GM10266 (cell line): ENCODE results near the gene WBP11.

Experiments
- DNase-seq: peaks from one replicate; pipeline ENCODE4 v3.0.0; 2012; ENCODE audit errors: extremely low spot score
- CTCF ChIP-seq: IDR thresholded peaks from 2 replicates; pipeline ENCODE4 v1.5.1; 2012; ENCODE audit warnings: mild to moderate bottlenecking, low read depth; ENCODE audit not compliant: control insufficient read depth, insufficient read depth; ENCODE audit errors: missing control alignments

The WBP11 gene

DNA sequence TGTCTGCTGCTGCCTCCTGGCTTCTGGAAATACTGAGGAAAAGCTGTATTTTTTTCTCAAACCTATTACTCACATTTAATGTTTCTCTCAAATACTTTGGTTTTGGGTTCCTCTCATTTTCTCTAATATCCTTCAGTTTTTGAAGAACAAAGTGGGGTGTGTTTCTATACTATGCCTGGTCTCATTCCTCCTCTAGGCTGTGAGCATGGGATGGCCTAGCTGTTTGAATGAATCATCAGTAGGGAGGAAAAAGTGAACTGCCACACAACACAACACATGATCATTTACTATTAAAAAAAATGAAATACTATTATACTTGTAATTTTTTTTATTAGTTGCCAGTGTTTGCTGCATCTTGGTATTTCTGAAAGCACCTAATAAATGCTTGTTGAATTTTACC lies 22.0 kb upstream of the WBP11 start:
- no peak for TF ChIP-seq CTCF
- DNase-seq: no peak

- DNase-seq: no peak
- no peak for TF ChIP-seq CTCF
These were observed 20.8 kb upstream of the WBP11 start for GRCh38 chr12:14824012-14824634.

- no peak for TF ChIP-seq CTCF
- DNase-seq: no peak
These were observed 10.7 kb upstream of the WBP11 start, which contains the start of gene SMCO3 for GRCh38 chr12:14814014-14814413. Gene SMCO3, minus strand, starts transcription at chr12:14814182. Its CDS starts 7,502 bp downstream, at chr12:14806680.

DNA sequence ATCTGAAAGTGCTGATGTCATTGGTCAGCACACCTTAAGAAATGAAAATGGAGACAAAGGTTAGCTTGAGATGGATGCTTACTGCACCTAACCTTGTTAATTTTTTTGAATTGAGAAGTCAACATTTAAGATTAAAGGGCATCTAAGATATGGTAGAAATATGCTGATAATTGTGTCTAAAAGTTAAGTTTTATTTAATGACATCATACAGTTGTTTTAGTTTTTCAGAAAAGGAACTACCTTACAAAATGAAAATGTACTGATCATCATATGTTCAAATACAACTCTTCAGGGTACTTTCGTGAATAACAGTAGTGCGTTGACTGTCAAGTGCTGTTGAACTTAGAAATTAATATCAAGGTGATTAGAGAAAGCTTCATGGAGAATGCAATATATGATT lies 8.2 kb upstream of the WBP11 start:
- no peak for TF ChIP-seq CTCF
- DNase-seq: no peak

DNA sequence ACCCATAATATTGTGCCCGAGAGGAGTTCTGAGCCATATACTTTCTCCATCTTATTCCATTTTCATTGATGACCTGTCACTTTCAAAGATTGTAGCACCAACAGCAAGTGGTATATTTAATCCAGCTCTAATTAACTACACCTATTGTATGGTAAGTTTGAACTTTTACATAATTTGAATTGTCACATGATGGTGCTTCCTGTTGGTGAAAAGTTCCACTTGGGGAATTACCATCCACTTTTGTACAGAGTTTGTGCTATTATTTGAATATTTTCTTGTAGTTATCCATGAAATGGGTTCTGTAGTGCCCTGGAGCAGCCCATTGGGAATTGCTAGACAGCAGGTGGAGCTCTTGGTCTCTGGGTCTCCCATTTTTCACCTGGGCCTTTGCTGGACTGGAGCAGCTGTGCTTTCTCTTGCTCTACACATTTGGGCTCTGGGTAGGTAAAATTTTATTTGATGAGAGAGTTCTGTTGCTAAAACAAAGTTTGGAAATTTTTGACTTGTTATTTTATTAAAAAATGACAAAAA lies 7.7 kb upstream of the WBP11 start:
- no peak for DNase-seq
- TF ChIP-seq CTCF: peak; percentile 10

DNA sequence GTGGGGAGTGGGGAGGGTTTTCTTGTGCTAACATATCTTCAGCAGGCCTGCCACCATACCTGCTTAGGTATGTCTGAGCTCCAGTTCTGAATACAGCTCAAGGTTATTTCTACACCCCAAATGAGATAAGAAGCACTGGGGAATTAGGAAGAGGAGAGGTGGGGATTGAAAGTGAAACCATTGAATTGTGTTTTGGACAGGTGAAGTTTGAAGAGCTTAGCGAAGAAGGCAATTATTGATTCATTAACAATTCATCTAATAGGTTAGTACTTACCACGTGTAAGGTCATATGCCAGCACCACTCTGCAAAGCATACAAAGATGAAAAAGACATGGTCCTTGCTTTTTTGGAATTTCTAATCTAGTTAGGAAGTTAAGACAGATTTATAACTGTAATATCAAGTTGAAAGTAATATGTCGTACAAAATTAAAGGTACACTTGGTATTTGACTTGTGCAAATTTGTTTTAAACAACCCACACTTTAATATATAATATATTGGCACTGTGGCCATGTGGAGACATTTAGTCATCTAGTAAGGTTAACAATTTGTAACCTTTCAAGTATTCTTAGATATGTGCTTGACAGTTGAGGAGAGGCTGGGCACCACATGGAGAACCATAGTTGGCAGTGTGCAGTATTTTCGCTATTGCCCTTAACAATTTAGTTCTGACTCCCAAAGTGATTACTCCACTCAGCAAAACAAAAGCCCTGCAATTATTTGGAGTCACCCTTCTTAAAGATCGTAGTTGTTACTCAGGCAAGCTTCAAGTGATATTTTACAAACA lies 7.1 kb upstream of the WBP11 start:
- no peak for DNase-seq
- no peak for TF ChIP-seq CTCF

- no peak for TF ChIP-seq CTCF
- no peak for DNase-seq
These were observed 517 bp upstream of the WBP11 start for GRCh38 chr12:14803830-14804160.
